ENCODE results near the gene NIPSNAP2. TPM values are rescaled to one million over a fixed set of nuclear protein-coding genes. Genes with fewer than 3 reads are reported as not detected.

Gene NIPSNAP2
- total and polyA plus RNA-seq, 2 of the 13 experiments (the other 11 are each of a cell fraction or from before 2014, with no cell fraction given) = 40.3 to 61.5 TPM

GRCh38 chr7:55970978-55971377, 6.6 kb downstream of the NIPSNAP2 start:
- H2AFZ ChIP-seq (ENCODE audit: low read length) = no peak overlapping the region
- peaks cover 13% of the 10 kb centered on the region for H3K4me1 ChIP-seq (ENCODE audit: insufficient read depth, low read length)
- no peak for DNase-seq (ENCODE audit: low spot score)
- no peak for FAIRE-seq
- BruUV-seq (replicated peaks) = no TSS peak
- no peak overlapping the region for H3K4me3 ChIP-seq (replicated peaks in 1 of 3; ENCODE audit: insufficient read depth in 1 of 3, low read depth in 2 of 3, low read length in 3 of 3)
- no peak overlapping the region for H3K9ac ChIP-seq (ENCODE audit: insufficient read depth, low read depth, low read length)
- 100% methylated on average over 7 of the region's 8 CpGs for WGBS (ENCODE audit: low lambda C conversion rate)
- no peak for ATAC-seq
- intact Hi-C loops (cut with micrococcal nuclease; ENCODE audit: unreplicated experiment) (no loop called here), in situ Hi-C loops (cut with HindIII; ENCODE audit: extremely low pct_ligation_motif_present, low pct_unique_long_range_greater_than_20kb) (loop anchor here (25.0 kb wide), 2 partner anchors 209 to 334 kb away; no protein-coding TSS in a partner anchor)
- no peaks in the 10 kb centered on the region for H3K9me3 ChIP-seq (ENCODE audit: low read length)
- TF ChIP-seq, protein P1, sequence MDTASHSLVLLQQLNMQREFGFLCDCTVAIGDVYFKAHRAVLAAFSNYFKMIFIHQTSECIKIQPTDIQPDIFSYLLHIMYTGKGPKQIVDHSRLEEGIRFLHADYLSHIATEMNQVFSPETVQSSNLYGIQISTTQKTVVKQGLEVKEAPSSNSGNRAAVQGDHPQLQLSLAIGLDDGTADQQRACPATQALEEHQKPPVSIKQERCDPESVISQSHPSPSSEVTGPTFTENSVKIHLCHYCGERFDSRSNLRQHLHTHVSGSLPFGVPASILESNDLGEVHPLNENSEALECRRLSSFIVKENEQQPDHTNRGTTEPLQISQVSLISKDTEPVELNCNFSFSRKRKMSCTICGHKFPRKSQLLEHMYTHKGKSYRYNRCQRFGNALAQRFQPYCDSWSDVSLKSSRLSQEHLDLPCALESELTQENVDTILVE (CRISPR knock-in tag; IDR thresholded peaks at IDR 0.05) = no peak
- no peak for TF ChIP-seq SRSF9 (IDR thresholded peaks at IDR 0.05; ENCODE audit: borderline replicate concordance, insufficient read depth, low read depth, low read length, poor library complexity, severe bottlenecking)
- no peak for TF ChIP-seq ZNF362 (CRISPR knock-in tag; IDR thresholded peaks at IDR 0.05; ENCODE audit: borderline replicate concordance)
- no peak for TF ChIP-seq KLF6 (CRISPR knock-in tag; IDR thresholded peaks at IDR 0.05)
- no peak for TF ChIP-seq POLR2A (IDR thresholded peaks at IDR 0.05; ENCODE audit: insufficient read depth in 1 of 2, low read depth in 2 of 2, low read length in 2 of 2)
- TF ChIP-seq ZNF3 (CRISPR knock-in tag; IDR thresholded peaks at IDR 0.05) = no peak
- TF ChIP-seq AKAP8 (CRISPR knock-in tag; IDR thresholded peaks at IDR 0.05) = no peak
- TF ChIP-seq, protein P2, sequence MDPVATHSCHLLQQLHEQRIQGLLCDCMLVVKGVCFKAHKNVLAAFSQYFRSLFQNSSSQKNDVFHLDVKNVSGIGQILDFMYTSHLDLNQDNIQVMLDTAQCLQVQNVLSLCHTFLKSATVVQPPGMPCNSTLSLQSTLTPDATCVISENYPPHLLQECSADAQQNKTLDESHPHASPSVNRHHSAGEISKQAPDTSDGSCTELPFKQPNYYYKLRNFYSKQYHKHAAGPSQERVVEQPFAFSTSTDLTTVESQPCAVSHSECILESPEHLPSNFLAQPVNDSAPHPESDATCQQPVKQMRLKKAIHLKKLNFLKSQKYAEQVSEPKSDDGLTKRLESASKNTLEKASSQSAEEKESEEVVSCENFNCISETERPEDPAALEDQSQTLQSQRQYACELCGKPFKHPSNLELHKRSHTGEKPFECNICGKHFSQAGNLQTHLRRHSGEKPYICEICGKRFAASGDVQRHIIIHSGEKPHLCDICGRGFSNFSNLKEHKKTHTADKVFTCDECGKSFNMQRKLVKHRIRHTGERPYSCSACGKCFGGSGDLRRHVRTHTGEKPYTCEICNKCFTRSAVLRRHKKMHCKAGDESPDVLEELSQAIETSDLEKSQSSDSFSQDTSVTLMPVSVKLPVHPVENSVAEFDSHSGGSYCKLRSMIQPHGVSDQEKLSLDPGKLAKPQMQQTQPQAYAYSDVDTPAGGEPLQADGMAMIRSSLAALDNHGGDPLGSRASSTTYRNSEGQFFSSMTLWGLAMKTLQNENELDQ (CRISPR knock-in tag; IDR thresholded peaks at IDR 0.05; ENCODE audit: borderline replicate concordance) = no peak
- TF ChIP-seq SMC3 (IDR thresholded peaks at IDR 0.05; ENCODE audit: low read length) = no peak
- no peak for TF ChIP-seq PRDM4 (CRISPR knock-in tag; IDR thresholded peaks at IDR 0.05; ENCODE audit: borderline replicate concordance)
- TF ChIP-seq, protein P3, sequence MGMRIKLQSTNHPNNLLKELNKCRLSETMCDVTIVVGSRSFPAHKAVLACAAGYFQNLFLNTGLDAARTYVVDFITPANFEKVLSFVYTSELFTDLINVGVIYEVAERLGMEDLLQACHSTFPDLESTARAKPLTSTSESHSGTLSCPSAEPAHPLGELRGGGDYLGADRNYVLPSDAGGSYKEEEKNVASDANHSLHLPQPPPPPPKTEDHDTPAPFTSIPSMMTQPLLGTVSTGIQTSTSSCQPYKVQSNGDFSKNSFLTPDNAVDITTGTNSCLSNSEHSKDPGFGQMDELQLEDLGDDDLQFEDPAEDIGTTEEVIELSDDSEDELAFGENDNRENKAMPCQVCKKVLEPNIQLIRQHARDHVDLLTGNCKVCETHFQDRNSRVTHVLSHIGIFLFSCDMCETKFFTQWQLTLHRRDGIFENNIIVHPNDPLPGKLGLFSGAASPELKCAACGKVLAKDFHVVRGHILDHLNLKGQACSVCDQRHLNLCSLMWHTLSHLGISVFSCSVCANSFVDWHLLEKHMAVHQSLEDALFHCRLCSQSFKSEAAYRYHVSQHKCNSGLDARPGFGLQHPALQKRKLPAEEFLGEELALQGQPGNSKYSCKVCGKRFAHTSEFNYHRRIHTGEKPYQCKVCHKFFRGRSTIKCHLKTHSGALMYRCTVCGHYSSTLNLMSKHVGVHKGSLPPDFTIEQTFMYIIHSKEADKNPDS (CRISPR knock-in tag; IDR thresholded peaks at IDR 0.05) = no peak
- ChIA-PET CTCF (ENCODE audit: low intra/inter-chr PET ratio, low total read pairs) (no interaction called here), POLR2A (no interaction called here)
- no peaks in the 10 kb centered on the region; a peak in 1 of 5 replicates for H3K27me3 ChIP-seq (ENCODE audit: control insufficient read depth in 1 of 2, insufficient read depth in 2 of 2, low read length in 2 of 2)
- H3K27ac ChIP-seq (ENCODE audit: extremely low read length, insufficient read depth, low read length) = no peak overlapping the region
- H4K20me1 ChIP-seq (ENCODE audit: insufficient read depth, low read length) = no peaks in the 10 kb centered on the region; the same call in 1 of the 2 replicates
- H3K4me2 ChIP-seq (ENCODE audit: low read depth, low read length) = no peak overlapping the region
- H3K79me2 ChIP-seq (ENCODE audit: insufficient read depth, low read length) = peaks cover 29% of the 10 kb centered on the region
- H3K36me3 ChIP-seq (replicated peaks in 1 of 2; ENCODE audit: control insufficient read depth in 1 of 2, insufficient read depth in 2 of 2, low read length in 2 of 2) = peaks cover 2 to 12% of the 10 kb centered on the region in 2 experiments; a peak in 1 of 5 replicates
